Hematopoietic multipotent progenitor cell (in vitro differentiated cells): Measurements from ENCODE around the gene MTREX. TPM values are rescaled to one million over a fixed set of nuclear protein-coding genes. Genes with fewer than 3 reads are reported as not detected.

Source experiments
- DNase-seq, 3 donors: peaks; one replicate each; pipeline ENCODE4 v3.0.0-alpha.2; 2011 to 2015; ENCODE audit warnings: low read depth in 2 of 3, low spot score in 2 of 3
- total RNA-seq: library from RNA; depleted of rRNA; stranded (reverse); fragments of >200 nt; gene quantifications from one replicate; pipeline ENCODE4 v1.2.3, GENCODE V29; 2012

Gene MTREX
- total RNA-seq, 1 donor: 15.3 TPM

DNA sequence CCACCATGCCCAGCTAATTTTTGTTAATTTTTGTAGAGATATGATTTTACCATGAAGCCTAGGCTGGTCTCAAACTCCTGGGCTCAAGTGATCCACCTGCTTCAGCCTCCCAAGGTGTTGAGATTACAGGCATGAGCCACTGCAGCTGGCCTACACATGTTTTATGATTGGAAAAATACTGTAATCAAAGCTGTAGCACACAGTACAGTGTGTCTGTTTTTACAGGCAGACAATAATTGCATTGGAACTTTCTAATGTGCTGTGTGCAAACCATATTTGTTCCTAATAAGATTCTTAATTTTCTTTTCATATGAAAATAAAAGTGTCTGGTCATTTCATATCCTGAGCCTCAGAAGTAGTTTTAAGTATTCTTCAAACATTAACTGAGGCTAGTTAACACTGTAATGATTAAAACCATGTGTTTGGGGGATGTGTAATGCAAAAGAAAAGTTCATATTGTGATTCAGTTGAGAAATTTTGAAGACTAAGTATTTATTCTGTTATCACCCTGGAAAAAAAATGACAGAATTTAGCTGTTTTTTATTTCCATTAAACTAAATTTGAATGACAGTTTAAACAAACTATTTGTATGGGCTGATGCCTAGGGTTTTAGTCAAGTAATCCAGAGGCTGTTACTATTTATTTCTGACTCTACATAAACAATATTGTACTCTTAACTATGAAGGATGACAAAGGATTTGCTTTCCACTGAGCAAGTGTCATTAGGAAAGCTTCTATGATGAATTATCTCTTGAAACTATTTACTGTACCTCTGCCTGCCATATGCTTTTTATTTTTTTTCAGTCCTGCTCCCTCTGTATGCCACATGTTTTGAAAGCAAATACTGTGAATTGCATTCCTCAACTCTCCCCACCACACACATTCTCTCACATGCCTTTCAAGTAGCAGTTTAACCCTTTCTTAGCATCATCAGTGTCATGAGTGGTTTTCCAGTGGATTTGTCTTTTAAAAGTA is 111.5 kb downstream of the MTREX start:
- no peak for DNase-seq

DNA sequence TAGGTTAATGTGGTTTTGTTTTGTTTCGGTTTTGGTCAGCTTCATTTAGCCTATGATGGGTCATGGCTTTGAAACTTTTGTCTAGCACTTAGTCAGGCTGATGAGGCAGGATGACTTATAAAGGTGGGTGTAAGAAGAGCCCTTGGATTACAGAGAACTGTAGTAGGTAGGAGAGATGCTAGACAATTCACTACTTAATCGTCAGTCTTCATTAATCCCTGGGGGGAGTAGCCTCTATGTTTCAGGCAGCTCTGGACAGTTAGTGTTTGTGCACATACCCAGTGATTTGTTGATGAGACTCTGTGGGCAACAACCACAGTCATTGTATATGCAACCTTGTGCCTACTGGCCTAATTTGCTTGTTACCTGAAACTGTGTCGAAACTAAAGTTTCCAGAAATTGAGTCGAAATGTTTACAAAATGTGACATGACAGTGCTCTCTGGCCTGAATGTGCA is 113.3 kb downstream of the MTREX start:
- no peak for DNase-seq

DNA sequence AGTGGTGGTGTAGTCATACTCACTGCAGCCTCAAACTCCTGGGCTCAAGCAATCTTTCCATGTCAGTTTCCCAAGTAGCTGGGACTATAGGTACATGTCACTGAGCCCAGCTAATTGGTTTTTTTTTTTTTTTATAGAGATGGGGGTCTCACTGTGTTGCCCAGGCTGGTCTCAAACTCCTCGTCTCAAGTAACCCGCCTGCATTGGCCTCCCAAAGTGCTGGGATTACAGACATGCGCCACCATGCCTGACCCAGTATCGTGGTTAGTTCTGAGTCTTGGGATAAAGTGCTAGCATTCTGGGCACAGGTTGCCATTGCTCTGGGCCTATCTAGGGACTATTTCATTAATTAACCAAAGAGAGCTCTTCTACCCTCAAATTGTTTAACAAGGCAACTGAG is 118.7 kb downstream of the MTREX start:
- DNase-seq: no peak

DNA sequence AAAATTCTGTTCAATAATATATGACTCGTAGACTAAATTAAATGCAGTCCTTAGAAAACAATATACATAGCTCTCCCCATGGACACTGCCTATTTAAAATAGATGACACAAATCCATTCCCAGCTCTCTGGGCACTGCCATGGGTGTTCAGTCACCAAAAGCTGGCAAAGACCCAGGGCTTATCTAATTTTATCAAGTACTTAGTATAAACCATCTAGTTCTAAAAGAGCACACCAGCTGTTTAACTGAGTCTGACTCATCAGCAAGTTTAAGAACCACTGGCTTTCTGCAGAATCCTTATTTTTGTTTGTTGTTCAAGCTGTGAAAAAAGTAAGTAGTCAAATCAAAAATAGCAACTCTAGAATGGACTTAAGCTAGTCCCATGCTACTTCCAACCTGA is 119.4 kb downstream of the MTREX start:
- no peak for DNase-seq

DNA sequence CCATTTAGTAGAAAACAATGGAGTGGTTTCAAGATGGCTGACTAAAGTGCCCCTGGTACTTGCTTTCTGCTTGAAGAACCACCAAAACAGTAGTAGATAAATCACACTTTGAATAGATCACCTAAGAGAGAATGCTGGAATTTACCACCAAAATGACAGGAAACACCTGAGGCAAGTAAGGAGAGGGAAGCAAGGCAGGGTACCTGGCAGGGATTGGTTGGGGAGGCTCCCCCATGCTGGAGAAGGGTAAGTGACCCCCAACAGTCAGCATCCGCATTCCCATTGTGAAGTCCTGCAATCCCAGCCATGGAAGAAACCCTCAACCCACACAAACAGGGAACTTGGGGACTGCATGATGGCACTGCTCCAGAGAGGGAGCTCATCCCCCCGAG is 121.4 kb downstream of the MTREX start:
- DNase-seq: no peak

DNA sequence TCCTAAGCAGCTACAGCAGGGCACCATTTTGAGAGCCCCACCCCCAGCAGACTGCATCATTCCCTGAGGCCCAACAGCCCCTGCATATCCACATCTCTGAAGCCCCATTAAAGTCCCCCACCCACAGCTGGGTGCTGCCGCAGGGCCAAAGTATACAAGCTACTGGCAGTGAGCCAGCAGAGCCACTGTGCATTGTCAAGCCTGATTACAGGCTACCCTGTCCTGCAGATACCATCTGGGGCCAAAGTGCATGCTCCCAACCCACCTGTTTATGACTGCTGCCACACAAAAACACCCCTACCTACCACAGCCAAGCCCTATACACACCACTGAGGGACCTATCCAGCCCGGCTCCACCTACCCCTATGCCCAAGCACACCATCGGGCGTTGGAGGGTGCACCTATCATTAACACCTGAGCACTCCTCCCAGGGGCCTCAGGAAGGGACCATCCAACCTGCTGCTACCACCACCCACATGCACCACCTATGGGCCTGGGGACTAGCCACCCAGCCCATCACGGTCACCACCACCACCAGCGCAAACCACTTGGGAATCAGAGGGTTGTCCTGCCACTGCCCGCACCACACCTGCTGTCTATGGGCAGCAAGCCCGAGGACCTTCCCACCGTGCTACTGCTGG is 121.9 kb downstream of the MTREX start:
- no peak for DNase-seq

DNA sequence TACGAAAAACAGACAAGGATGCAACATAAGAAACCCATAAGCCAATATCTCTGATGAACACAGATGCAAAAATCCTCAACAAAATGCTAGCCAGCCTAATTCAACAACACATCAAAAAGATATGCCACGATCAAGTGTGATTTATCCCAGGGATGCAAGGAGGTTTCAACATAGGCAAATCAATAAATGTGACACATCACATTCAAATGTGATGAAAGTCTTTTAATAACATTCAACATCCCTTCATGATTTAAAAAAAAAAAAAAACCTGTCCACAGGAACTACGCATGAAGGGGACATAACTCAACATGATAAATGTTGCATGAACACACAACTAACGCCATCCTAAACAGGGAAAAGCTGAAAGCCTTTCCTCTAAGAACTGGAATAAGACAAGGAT is 124.8 kb downstream of the MTREX start:
- no peak for DNase-seq

DNA sequence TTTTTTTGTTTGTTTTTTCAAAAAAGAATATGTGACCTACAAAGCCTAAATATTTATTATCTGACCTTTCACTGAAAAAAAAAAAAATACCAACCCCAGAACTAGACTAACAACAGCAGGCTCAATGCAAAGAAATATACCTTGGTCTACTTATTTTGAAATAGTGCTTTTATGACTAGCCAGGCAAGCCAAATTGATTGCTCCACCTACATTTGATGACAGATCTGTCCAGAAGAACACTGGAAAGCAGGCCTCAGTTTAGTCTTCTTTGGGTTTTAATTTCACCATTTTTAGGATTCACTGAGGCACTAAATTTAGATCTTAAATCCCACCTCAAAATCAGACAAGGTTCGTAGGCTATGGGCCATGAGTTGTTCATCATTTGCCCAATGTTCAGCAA is 129.7 kb downstream of the MTREX start:
- DNase-seq: no peak

DNA sequence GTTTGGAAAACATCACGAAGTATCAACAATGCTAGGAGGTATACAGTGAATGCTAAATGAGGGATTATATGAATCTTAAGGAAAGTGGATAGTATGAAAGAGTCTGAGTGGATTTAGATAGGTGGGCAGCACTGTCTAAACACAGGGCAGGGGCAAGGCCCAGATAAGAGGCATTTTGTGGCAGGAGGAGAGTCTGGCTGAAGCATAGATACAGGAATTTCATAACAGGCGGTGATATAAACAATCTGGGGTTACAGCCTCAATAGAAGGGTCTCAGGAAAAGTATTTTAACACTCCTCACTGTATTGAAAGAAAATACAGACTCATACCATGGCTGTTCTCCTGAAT is 130.0 kb downstream of the MTREX start:
- no peak for DNase-seq

DNA sequence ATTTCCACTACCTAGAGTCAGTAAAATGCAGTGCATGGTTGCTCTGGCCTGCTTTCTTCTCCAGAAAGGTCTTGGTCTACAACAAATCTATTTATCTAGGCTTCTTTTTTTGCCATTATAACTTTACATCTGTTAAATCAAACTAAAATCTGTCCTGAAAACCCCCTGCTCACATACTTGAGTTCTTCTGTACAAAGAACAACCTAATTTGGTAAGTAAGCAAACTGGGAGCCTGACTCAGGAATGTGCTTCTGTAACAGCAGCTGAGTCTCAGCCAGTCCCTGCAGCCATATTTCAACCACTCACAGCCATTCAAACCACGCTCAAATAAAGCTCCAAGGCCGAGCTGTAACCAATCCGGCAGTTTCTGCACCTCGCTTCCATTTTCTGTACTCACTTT is 131.2 kb downstream of the MTREX start:
- no peak for DNase-seq

DNA sequence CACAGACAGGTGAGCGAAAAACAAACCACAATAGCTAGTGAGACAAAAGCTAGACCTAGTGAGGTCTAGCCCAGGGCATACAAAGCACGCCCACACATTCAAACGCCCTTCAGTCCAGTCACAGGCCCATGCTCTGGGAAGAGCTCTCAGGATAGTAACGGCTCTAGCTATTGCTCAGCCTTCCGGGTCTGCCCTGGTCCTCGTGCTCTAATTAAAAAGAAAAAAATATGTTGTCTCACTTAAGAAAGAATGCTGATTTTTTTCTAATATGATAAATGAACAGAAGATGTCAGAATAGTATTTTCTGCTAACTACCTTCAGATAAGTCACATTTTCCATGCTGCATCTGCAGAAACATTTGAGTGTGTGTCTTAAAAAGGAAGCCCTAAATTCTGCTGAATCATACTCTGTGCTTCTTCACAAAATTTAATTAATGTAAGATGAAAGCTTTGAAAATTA is 132.4 kb downstream of the MTREX start:
- peak in 2 of 3 donors; percentile 38 to 76 for DNase-seq

DNA sequence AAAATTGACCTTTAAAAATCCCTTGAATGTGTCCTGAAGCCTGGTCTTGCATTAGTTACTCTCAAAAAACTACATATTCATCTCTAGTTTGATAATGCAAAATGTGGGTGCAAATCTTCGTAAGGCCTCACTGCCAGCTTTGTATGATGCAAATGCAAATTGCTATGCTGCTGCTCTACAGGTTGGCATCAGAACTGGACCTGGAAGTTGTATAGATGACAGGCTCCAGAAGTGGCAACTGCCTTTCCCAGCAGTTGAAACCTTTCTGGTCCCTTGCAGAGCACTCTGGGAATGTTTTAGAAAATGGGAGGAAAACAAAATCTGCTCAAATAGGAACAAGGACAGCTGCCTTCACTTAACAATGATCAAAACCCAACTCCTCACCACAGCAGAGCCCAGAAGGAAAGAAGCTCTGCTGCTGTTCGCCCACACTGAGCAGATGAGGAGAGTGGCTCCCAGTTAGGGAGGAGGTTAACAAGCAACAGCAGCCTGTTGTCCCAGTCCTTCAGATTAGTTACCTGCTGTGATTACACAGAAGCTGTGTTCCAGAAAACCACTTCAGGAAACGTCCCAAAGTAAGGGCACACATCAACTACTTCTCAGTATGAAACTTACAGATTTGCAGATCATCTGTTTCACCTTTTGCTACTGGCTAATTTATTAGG is 133.4 kb downstream of the MTREX start:
- DNase-seq: no peak

DNA sequence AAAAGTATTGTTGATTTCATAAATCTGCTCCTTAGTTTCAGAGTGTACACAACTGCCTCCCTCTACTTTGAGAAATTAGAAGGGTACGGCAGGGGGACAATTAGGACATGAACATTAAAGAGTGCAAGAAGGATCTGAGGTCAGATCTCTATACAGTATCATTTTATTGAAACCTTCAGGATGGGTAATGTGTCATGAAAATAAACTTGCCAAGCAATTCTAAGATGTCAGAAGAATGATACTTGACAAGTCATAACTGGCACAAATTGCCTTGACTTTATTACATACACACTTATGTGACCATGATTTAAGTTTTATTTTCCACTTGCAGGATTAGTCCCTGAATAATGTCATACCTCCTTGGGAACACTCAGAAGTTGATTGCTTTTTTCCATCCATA is 134.2 kb downstream of the MTREX start:
- DNase-seq: no peak

DNA sequence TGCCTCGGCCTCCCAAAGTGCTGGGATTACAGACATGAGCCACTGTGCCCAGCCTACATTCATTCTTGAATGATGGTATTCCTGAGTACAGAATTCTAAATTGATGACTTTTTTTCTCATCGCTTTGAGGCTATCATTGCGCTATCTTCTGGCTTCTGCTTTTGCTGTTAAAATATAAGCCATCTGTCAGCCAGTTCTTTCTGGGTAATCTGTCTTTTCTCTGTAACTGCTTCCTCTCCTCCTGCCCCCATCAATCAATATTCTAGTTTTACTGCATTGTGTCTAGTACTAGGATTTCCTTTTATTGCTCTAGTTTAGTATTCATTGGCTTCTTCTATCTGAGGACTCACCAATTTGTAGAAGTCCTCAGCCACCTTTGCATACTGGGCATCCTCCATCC is 138.0 kb downstream of the MTREX start:
- DNase-seq: no peak

DNA sequence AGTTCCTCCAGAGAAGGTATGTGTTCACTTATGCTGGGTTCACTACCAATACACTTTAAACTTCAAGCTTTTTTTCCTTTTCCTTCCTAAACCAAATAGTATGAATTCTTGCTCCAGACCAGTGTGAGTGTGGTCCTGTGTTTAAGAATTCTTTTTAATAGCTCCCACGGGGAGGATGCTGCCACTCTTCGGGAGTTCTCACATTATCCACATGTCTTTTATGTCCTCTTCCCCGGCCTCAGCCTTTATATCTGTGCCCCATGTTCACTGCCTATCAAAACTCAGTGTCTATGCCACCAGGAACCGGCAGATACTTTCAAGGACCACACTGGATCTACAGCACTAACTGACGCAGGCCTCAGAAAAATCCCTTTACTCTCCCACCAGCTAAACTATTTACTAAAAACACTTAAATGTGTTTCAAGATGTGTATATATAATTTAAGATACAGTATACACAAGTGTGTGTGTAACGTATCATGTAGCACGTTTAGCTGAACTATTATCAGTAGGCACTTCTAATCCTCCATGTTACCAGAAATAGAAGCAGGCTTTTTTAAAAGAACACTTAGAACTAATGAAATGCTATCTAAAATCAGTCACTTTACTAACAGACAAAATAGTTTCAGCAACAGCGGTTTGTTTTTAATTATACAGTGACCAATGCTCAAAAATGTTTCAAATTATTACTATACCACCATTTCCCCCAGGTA is 139.0 kb downstream of the MTREX start:
- DNase-seq: no peak

DNA sequence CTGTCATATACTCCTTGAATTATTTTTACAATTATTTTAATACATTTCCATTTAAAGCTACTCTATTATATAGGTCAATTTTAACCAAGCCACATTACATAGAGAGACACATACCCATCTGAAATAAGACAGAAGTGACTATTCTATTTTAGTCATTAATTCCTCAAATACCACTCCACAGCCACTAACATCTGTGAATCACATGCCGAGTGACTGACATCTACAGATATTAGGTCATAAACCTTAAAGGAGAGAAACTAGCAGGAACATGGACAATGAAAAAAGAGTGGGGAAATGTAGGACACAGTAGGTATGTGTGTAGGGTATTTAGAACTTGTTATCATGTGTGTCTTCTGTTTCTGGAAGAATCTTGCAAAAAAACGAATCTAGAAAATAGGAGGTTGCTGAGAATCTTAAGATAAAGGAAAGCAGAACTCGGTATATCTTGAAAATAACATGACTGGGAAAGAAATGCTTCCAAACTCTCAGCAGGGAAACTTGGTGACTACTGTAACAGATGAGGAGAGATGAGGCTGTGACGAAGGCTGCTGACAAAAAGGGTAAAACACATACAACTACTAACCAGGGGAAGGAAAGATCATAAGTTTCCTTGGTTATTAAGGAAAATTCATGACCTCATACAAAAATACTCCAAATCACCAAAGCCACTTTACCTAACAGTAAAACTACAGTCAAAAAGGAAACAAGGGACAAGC is 142.4 kb downstream of the MTREX start:
- DNase-seq: no peak

DNA sequence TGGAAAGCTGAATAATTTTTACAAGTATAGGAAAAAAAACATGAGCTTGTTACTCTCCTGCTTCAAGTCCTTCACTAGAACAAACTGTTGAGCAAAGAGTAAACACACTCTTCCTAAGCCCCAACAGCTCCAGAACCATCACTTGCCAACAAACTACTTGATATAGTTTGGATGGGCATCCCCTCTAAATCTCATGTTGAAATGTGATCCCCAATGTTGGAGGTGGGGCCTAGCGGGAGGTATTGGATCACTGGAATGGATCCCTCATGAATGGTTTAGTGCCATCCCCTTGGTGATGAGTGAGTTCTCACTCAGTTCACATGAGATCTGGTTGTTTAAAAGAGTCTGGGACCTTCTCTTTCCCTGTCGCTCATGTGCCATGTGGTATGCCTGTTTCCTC is 144.2 kb downstream of the MTREX start:
- DNase-seq: no peak

DNA sequence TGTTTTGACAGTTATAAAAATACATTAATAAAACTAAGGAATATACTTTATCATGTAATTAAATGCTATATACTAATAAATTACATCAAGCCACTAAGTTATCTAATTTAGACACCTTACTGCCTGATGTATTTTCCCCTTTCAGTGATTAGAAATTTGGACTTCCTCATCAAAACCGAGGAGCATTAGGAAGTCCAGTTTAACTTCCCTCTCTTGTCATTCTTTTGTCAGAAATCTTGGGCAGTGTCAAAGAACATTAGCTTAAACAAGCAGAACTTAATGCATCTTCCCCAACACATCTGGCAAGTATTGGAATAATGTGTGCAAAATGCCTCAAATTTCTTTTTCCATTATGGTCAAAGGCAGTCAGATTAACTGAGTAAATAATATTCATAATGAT is 145.4 kb downstream of the MTREX start:
- DNase-seq: no peak

DNA sequence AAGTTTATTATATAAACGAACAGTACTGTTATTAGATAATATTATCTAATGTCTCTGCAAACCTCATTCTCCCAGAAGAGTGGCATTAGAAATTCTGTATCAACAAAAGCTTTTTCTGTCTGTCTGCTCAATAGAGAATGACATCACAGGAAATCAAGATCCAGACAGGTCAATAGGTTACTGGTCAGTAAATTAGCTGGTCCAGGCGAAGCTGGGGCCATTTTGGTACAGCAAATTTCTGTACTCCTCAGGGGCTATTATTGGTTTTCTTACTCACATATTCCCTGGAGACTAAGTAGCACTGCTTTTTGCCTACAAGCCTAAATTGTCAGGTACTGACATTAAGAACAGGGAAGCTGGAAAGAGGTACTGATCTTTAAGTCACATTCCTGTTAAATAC is 146.5 kb downstream of the MTREX start:
- DNase-seq: no peak

DNA sequence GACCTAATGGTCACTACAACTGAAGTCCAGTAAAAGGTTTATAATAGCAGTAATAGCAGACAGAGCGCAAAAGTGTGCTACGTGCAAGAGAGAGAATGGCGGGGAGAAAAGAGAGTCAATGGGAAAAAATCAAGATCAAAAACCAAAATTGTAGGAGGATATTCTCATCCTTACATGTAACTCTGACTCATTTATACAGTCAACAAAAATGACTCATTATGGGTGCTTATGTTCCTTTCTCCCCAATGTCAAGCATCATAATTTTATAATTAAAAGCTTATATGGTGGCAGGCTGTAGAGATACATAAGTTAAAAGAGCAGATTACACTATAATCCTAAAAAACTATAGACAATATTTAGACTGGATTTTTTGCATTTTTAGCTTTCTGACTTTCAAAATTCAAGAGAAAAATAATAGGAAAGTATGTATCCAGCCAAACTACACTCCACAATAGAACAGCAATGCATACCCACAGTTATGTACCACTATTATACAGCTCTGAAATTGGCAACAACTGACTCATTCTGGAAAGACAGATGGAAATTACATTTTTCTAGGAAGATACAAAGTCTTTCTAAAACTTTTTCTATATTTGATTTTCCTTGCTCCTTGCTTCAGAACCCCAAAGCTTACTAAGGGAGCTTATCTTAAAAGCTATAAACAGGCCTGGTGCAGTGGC is 148.6 kb downstream of the MTREX start:
- no peak for DNase-seq
